Measurements from ENCODE around the gene GRK4.

GRK4 gene

GRCh38 chr4:3074846-3075651, 111.7 kb downstream of the GRK4 start:
- peak; percentile 76 for DNase-seq

- no peak for DNase-seq
These were observed 112.2 kb downstream of the GRK4 start for GRCh38 chr4:3075652-3075981.

- DNase-seq = no peak
These were observed 114.4 kb downstream of the GRK4 start for GRCh38 chr4:3077796-3078195.

GRCh38 chr4:3079694-3080123, 116.3 kb downstream of the GRK4 start:
- DNase-seq = peak; percentile 98

- DNase-seq = peak; percentile 93
These were observed 119.6 kb downstream of the GRK4 start for GRCh38 chr4:3082925-3083515.

- DNase-seq = no peak
These were observed 120.4 kb downstream of the GRK4 start for GRCh38 chr4:3083732-3084131.

- DNase-seq = no peak
These were observed 122.7 kb downstream of the GRK4 start for GRCh38 chr4:3085948-3086670.

- DNase-seq = no peak
These were observed 123.9 kb downstream of the GRK4 start for GRCh38 chr4:3087115-3087797.

Data from OCI-M1 (cell line).